Activated CD4-positive, alpha-beta memory T cell treated with anti-CD3 and anti-CD28 coated beads for 36 hours (primary cell): ENCODE data around the gene EXOC4. TPM values are rescaled to one million over a fixed set of nuclear protein-coding genes. Genes with fewer than 3 reads are reported as not detected.
"Not testable (repeated sequence)": the region's sequence is repeated elsewhere in the genome, so short reads cannot be mapped to it uniquely, and the experiment has no call there.

Experiments used
- CTCF ChIA-PET: fragments of 350-600 bp; sonication (Branson Sonifier 250); formaldehyde crosslinking; loops from one replicate; lab custom pipeline; 2021; ENCODE audit warnings: antibody characterized with exemption, inconsistent platforms; lab: Charles Lee
- POLR2A ChIA-PET: fragments of 350-600 bp; sonication (Branson Sonifier 250); formaldehyde crosslinking; loops from one replicate; lab custom pipeline; 2021; ENCODE audit warnings: antibody characterized with exemption; lab: Charles Lee
- DNase-seq: peaks from one replicate; pipeline ENCODE4 v3.0.0-alpha.2; 2020
- H3K27ac Mint-ChIP-seq: one replicate; pipeline ENCODE4 v1.8.0; 2021; ENCODE audit warnings: mixed read lengths
- H3K27me3 Mint-ChIP-seq: one replicate; pipeline ENCODE4 v1.8.0; 2021; ENCODE audit warnings: mixed read lengths
- H3K36me3 Mint-ChIP-seq: one replicate; pipeline ENCODE4 v1.8.0; 2021; ENCODE audit warnings: mixed read lengths
- H3K4me1 Mint-ChIP-seq: one replicate; pipeline ENCODE4 v1.8.0; 2021; ENCODE audit warnings: low read depth, mixed read lengths
- H3K4me3 Mint-ChIP-seq: one replicate; pipeline ENCODE4 v1.8.0; 2021; ENCODE audit warnings: mild to moderate bottlenecking, mixed read lengths
- H3K9me3 Mint-ChIP-seq: one replicate; pipeline ENCODE4 v1.8.0; 2021; ENCODE audit warnings: mixed read lengths
- intact Hi-C: fragments of 100-400 bp; cut with micrococcal nuclease; formaldehyde crosslinking; loops from one replicate; pipeline ENCODE4 v1.15.1; 2023
- total RNA-seq, 2 experiments: library from RNA; stranded (reverse); gene quantifications; one replicate each; pipeline ENCODE4 v1.2.3, GENCODE V29; 2021

The EXOC4 gene
- total RNA-seq, 2 experiments from 2014 or later, result 55.8 to 60.8 TPM

- POLR2A ChIA-PET, result no interaction called here
- Mint-ChIP-seq H3K27ac (no peak overlapping the region), H3K36me3 (peaks cover 9% of the 10 kb centered on the region), H3K9me3 (peaks cover 14% of the 10 kb centered on the region), H3K4me1 (no peaks in the 10 kb centered on the region), H3K4me3 (no peak overlapping the region), H3K27me3 (no peaks in the 10 kb centered on the region)
- DNase-seq, result no peak
- intact Hi-C loops, result no loop called here
- CTCF ChIA-PET, result no interaction called here
Observed at GRCh38 chr7:133888061-133888930, 635.4 kb downstream of the EXOC4 start.

- no peak overlapping the region for H3K4me3 Mint-ChIP-seq
- POLR2A ChIA-PET, result no interaction called here
- H3K9me3 Mint-ChIP-seq, result no peaks in the 10 kb centered on the region
- CTCF ChIA-PET, result no interaction called here
- no peak for DNase-seq
- H3K27ac Mint-ChIP-seq, result no peak overlapping the region
- intact Hi-C loops, result no loop called here
- H3K4me1 Mint-ChIP-seq, result no peaks in the 10 kb centered on the region
- H3K27me3 Mint-ChIP-seq, result no peaks in the 10 kb centered on the region
- peaks cover 41% of the 10 kb centered on the region for H3K36me3 Mint-ChIP-seq
Observed at GRCh38 chr7:133904776-133905175, 651.9 kb downstream of the EXOC4 start.

DNA sequence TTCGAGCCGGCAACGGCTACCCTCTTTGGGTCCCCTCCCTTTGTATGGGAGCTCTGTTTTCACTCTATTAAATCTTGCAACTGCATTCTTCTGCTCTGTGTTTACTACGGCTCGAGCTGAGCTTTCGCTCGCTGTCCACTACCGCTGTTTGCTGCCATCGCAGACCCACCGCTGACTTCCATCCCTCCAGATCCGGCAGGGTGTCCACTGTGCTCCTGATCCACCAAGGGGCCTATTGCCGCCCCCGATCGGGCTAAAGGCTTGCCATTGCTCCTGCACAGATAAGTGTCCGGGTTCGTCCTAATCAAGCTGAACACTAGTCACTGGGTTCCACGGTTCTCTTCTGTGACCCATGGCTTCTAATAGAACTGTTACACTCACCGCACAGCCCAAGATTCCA lies 653.7 kb downstream of the EXOC4 start:
- peaks cover 43% of the 10 kb centered on the region for H3K36me3 Mint-ChIP-seq
- H3K27ac Mint-ChIP-seq, H3K4me1 Mint-ChIP-seq, CTCF ChIA-PET, H3K27me3 Mint-ChIP-seq, intact Hi-C loops, DNase-seq, H3K9me3 Mint-ChIP-seq, POLR2A ChIA-PET, H3K4me3 Mint-ChIP-seq: not testable (repeated sequence)

DNA sequence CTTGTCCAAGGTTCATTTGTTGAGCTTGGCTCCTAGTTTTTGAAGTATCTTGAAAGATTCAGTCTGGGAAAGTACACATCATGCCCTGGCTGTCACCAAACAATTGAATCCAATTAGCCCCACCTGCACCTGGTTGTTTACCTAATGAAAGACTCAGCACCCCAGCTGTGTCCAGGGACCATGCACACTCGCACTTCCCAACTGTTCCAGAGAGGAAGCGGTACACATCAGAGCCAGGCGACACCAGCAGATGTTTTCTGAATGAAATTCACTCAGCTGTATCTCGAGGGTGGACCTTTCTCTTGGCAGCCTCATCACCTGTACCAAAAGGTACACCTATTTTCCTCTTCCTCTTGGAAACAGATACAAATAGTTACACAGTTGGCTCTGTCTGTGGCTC lies 657.9 kb downstream of the EXOC4 start:
- H3K9me3 Mint-ChIP-seq, result no peaks in the 10 kb centered on the region
- H3K36me3 Mint-ChIP-seq, result peaks cover 26% of the 10 kb centered on the region
- no peak overlapping the region for H3K4me3 Mint-ChIP-seq
- ChIA-PET POLR2A (no interaction called here), CTCF (interaction anchor here (0.7 kb wide), 1 partner anchor 1425 kb away, joined by 3 read pairs; no protein-coding TSS in a partner anchor)
- intact Hi-C loops, result no loop called here
- H3K4me1 Mint-ChIP-seq, result peaks cover 6% of the 10 kb centered on the region
- no peak for DNase-seq
- H3K27ac Mint-ChIP-seq, result no peak overlapping the region
- H3K27me3 Mint-ChIP-seq, result no peaks in the 10 kb centered on the region

- ChIA-PET POLR2A (no interaction called here), CTCF (no interaction called here)
Observed at GRCh38 chr7:133911724-133912123, 658.8 kb downstream of the EXOC4 start.

DNA sequence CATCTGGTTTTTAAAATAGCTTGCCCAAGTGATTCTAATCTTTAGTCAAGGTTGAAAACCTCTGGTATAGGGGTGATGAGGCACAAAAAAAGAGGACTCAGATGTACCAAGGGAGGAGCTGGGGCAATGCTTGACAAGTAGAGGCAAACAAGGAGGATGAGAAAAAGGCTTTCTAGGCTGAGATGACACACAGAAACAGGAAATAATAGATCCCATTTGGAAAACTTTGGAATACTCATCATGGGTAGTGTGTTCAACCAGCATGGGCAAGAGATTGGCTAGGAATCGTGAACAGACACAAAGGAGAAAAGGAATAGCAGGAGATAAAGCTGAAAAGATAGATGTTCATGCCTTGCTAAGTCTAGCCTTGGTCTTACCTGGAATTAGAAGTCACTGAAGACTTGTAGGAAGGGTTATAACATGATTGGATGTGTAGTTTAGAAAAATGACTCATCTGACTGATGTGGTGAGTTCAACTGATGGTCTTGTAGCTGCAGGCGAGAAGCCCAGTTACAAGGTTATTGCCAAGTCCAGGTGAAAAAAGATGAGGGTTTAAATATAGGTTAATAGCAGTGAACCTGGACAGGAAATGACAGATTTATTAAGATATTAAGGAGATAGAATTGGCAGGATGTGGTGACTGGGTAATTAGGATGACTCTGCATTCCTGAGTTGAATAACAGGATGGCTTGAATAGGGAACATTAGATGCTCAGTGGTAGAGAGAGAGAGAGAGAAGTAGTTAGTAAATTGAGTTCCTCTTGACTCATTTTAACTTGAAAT lies 660.2 kb downstream of the EXOC4 start:
- DNase-seq, result no peak
- CTCF ChIA-PET, result no interaction called here
- Mint-ChIP-seq H3K36me3 (peaks cover 32% of the 10 kb centered on the region), H3K4me3 (no peak overlapping the region), H3K27ac (no peak overlapping the region), H3K9me3 (no peaks in the 10 kb centered on the region), H3K4me1 (peaks cover 6% of the 10 kb centered on the region), H3K27me3 (no peaks in the 10 kb centered on the region)
- POLR2A ChIA-PET, result no interaction called here
- intact Hi-C loops, result no loop called here

More at GRCh38 chr7:133911724-133912123, 658.8 kb downstream of the EXOC4 start:
- no peaks in the 10 kb centered on the region for H3K27me3 Mint-ChIP-seq
- intact Hi-C loops, result no loop called here
- no peak overlapping the region for H3K4me3 Mint-ChIP-seq
- H3K36me3 Mint-ChIP-seq, result peaks cover 25% of the 10 kb centered on the region
- peaks cover 6% of the 10 kb centered on the region for H3K4me1 Mint-ChIP-seq
- H3K27ac Mint-ChIP-seq, result no peak overlapping the region
- H3K9me3 Mint-ChIP-seq, result no peaks in the 10 kb centered on the region
- DNase-seq, result peak; percentile 9

DNA sequence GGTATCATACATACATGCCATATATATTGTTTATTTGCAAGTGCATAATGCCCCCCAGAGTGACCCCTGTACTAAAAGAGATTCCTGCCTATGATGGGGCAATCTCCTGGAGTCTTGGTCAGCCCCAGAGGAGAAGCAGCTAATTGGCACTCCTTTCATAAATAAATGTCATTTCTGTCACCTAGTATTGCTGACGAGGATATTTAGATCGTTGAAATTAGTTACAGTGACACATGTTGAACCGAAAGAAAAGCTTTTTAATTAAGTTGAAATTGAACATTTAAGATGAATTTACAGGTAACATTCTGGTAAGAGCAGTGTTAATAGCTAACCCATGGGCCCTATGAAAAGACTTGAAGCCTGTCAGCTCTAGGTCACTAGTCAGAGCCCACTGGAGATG lies 663.7 kb downstream of the EXOC4 start:
- no peak for DNase-seq
- Mint-ChIP-seq H3K27me3 (no peaks in the 10 kb centered on the region), H3K9me3 (peaks cover 25% of the 10 kb centered on the region), H3K4me1 (peaks cover 4% of the 10 kb centered on the region), H3K27ac (no peak overlapping the region), H3K36me3 (peaks cover 47% of the 10 kb centered on the region), H3K4me3 (no peak overlapping the region)
- intact Hi-C loops, result no loop called here
- CTCF ChIA-PET, result no interaction called here
- POLR2A ChIA-PET, result no interaction called here

DNA sequence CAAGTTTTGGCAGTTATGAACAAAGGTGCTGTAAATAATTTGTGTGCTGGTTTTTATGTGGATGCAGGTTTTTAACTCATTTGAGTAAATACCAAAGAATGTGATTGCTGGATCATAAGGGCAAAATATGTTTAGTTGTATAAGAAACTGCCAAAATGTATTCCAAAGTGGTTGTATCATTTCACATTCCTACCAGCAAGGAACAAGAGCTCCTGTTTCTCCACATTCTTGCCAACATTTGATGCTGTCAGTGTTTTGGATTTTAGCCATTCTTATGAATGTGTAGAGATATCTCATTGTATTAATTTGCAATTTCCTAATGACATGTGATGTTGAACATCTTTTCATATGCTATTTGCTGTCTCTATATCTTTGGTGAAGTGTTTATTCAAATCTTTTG lies 666.9 kb downstream of the EXOC4 start:
- Mint-ChIP-seq H3K9me3 (peaks cover 33% of the 10 kb centered on the region), H3K27me3 (no peaks in the 10 kb centered on the region), H3K4me1 (no peaks in the 10 kb centered on the region), H3K27ac (no peak overlapping the region), H3K36me3 (peaks cover 57% of the 10 kb centered on the region), H3K4me3 (no peak overlapping the region)
- ChIA-PET CTCF (no interaction called here), POLR2A (no interaction called here)
- no peak for DNase-seq
- intact Hi-C loops, result no loop called here

GRCh38 chr7:133921635-133922182 lies 668.8 kb downstream of the EXOC4 start:
- no peak for DNase-seq
- no peak overlapping the region for H3K27ac Mint-ChIP-seq
- H3K9me3 Mint-ChIP-seq, result peaks cover 33% of the 10 kb centered on the region
- intact Hi-C loops, result no loop called here
- no peaks in the 10 kb centered on the region for H3K27me3 Mint-ChIP-seq
- H3K4me3 Mint-ChIP-seq, result no peak overlapping the region
- no peaks in the 10 kb centered on the region for H3K4me1 Mint-ChIP-seq
- peaks cover 52% of the 10 kb centered on the region for H3K36me3 Mint-ChIP-seq
- ChIA-PET CTCF (no interaction called here), POLR2A (no interaction called here)

DNA sequence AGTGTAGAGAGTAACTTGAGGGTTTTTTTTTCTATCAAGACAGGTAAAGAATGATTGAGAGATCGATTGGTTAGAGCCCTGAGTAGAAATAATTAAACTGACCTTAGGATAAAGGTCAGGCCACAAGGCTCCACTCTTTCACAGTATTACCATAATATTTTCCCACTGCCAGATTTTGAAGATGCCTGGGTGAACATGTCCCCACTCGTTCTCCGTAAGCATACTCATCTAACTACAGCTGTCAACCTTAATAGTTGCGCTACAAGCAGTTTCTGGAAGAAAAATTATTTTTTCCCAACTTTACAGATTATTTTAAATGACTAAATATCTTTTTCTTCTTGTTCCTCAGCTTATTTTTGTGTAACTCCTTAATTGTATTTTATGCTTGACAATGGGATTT lies 671.1 kb downstream of the EXOC4 start:
- Mint-ChIP-seq H3K27ac (no peak overlapping the region), H3K9me3 (peaks cover 33% of the 10 kb centered on the region), H3K36me3 (peaks cover 42% of the 10 kb centered on the region), H3K4me1 (no peaks in the 10 kb centered on the region), H3K4me3 (no peak overlapping the region), H3K27me3 (no peaks in the 10 kb centered on the region)
- no peak for DNase-seq
- CTCF ChIA-PET, result no interaction called here
- intact Hi-C loops, result no loop called here
- POLR2A ChIA-PET, result no interaction called here

GRCh38 chr7:133931053-133931452 lies 678.2 kb downstream of the EXOC4 start:
- ChIA-PET POLR2A (no interaction called here), CTCF (interaction anchor here (0.7 kb wide), 1 partner anchor 169 kb away, joined by 4 read pairs; no protein-coding TSS in a partner anchor)
- DNase-seq, result no peak
- Mint-ChIP-seq H3K27me3 (no peaks in the 10 kb centered on the region), H3K36me3 (peaks cover 3% of the 10 kb centered on the region), H3K4me3 (no peak overlapping the region), H3K9me3 (no peaks in the 10 kb centered on the region), H3K27ac (no peak overlapping the region), H3K4me1 (no peaks in the 10 kb centered on the region)
- intact Hi-C loops, result no loop called here

GRCh38 chr7:133932591-133932990 lies 679.7 kb downstream of the EXOC4 start:
- no peaks in the 10 kb centered on the region for H3K9me3 Mint-ChIP-seq
- H3K36me3 Mint-ChIP-seq, result peaks cover 5% of the 10 kb centered on the region
- intact Hi-C loops, result no loop called here
- no peaks in the 10 kb centered on the region for H3K27me3 Mint-ChIP-seq
- DNase-seq, result no peak
- ChIA-PET POLR2A (no interaction called here), CTCF (no interaction called here)
- no peak overlapping the region for H3K27ac Mint-ChIP-seq
- H3K4me3 Mint-ChIP-seq, result no peak overlapping the region
- H3K4me1 Mint-ChIP-seq, result no peaks in the 10 kb centered on the region
